Mammary epithelial cell (primary cell): Measurements from ENCODE around the gene GLCE.

ENCODE experiments used
- CTCF ChIP-seq, 2 donors: IDR thresholded peaks in 1 of 2; conservative IDR thresholded peaks in 1 of 2; 2 replicates each; pipeline ENCODE4 v1.5.1; 2011 to 2012; ENCODE audit warnings: inconsistent platforms in 2 of 2, low read length in 2 of 2, mild to moderate bottlenecking in 2 of 2, control low read depth in 1 of 2, low read depth in 1 of 2; ENCODE audit not compliant: insufficient read depth in 1 of 2; ENCODE audit errors: extremely low read depth in 1 of 2
- EZH2 ChIP-seq: IDR thresholded peaks from 2 replicates; pipeline ENCODE4 v1.6.1; 2012; ENCODE audit warnings: low read length, inconsistent platforms, borderline replicate concordance

- TF ChIP-seq CTCF (conservative IDR thresholded peaks at IDR 0.05 in 1 of 2, IDR thresholded peaks at IDR 0.05 in 1 of 2; ENCODE audit: extremely low read depth in 1 of 2, insufficient read depth in 1 of 2, low read depth in 1 of 2, low read length in 2 of 2) (no peak), EZH2 (no peak)
These were observed 11.3 kb upstream of the GLCE start for GRCh38 chr15:69149163-69149562.
